C4-2B (cell line): ENCODE data around the gene SLC28A1.

Source experiments
- ZFX ChIP-seq: fragments of 450-650 bp; IDR thresholded peaks from 2 replicates; pipeline ENCODE4 v1.6.1; 2017
- TF ChIP-seq, protein P1 (sequence below): fragments of 450-650 bp; conservative IDR thresholded peaks from 2 replicates; pipeline ENCODE4 v1.5.1; 2017; ENCODE audit warnings: mild to moderate bottlenecking

DNA sequence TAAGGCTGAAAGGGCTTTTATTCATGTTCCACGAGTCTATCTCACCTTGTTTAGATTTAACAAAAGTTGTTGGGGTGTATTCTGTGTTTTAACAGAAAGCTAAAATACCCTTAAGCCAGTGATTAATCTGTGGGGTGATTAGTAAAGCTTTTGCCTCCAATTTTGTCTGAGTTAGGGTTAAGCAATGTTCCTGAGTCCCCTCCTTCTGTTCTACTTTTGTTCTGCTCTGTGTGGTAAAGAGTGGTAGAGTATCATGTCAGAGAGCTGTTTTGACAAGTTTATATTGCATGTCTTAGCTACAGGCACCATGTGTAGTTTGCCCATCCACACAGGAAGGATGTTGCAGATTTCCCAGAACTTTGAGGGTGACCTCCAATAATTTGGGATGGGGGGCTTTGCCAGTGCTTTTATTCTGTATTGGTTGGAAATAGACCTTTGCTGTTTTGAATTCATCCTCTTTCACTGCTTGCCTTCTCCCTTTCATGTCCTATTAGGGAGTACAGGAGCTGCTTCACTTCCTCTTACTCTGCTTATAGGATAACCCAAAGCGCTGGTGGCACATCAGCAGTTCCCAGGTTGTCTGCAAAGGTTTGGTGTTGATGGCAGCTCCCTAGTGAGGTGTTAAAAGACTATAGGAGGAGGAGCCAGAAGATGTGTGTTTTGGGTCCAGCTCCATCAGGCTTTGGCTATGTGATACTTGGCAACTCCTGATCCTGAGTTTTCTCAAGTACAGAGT is 104.6 kb downstream of the SLC28A1 start:
- TF ChIP-seq, protein P1, sequence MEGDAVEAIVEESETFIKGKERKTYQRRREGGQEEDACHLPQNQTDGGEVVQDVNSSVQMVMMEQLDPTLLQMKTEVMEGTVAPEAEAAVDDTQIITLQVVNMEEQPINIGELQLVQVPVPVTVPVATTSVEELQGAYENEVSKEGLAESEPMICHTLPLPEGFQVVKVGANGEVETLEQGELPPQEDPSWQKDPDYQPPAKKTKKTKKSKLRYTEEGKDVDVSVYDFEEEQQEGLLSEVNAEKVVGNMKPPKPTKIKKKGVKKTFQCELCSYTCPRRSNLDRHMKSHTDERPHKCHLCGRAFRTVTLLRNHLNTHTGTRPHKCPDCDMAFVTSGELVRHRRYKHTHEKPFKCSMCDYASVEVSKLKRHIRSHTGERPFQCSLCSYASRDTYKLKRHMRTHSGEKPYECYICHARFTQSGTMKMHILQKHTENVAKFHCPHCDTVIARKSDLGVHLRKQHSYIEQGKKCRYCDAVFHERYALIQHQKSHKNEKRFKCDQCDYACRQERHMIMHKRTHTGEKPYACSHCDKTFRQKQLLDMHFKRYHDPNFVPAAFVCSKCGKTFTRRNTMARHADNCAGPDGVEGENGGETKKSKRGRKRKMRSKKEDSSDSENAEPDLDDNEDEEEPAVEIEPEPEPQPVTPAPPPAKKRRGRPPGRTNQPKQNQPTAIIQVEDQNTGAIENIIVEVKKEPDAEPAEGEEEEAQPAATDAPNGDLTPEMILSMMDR = no peak
- no peak for TF ChIP-seq ZFX
